Liver (tissue), 9 donors: ENCODE measurements around the gene EHD1. TPM values are rescaled to one million over a fixed set of nuclear protein-coding genes. Genes with fewer than 3 reads are reported as not detected.

Source experiments
- DNase-seq: peaks from one replicate; pipeline ENCODE4 v3.0.0-alpha.2; 2017; ENCODE audit warnings: low spot score
- H3K27ac ChIP-seq, 2 donors: one replicate each; pipeline ENCODE4 v1.7.0; 2013; ENCODE audit warnings: inconsistent platforms in 2 of 2, low read length in 2 of 2, control low read depth in 1 of 2, low read depth in 1 of 2, mild to moderate bottlenecking in 1 of 2
- H3K27me3 ChIP-seq, 4 donors: one replicate each; pipeline versions ENCODE4 v1.6.1 to v1.7.0; 2013; ENCODE audit warnings: low read length in 3 of 4, inconsistent platforms in 1 of 4, mild to moderate bottlenecking in 1 of 4, moderate library complexity in 1 of 4; ENCODE audit not compliant: control insufficient read depth in 4 of 4, insufficient read depth in 4 of 4
- H3K36me3 ChIP-seq, 4 donors: one replicate each; pipeline versions ENCODE4 v1.6.1 to v1.7.0; 2013; ENCODE audit warnings: low read length in 3 of 4, mild to moderate bottlenecking in 3 of 4, low read depth in 1 of 4, moderate library complexity in 1 of 4; ENCODE audit not compliant: control insufficient read depth in 4 of 4, insufficient read depth in 3 of 4
- H3K4me1 ChIP-seq, 4 donors: one replicate each; pipeline versions ENCODE4 v1.6.1 to v1.7.0; 2013; ENCODE audit warnings: low read length in 3 of 4, mild to moderate bottlenecking in 3 of 4, moderate library complexity in 1 of 4; ENCODE audit not compliant: control insufficient read depth in 4 of 4, insufficient read depth in 4 of 4
- H3K4me3 ChIP-seq, 3 donors: one replicate each; pipeline versions ENCODE4 v1.6.1 to v1.7.0; 2013; ENCODE audit warnings: low read length in 3 of 3, control low read depth in 1 of 3, low read depth in 1 of 3, mild to moderate bottlenecking in 1 of 3
- H3K9ac ChIP-seq, 2 donors: one replicate each; pipeline ENCODE4 v1.7.0; 2013; ENCODE audit warnings: low read length in 2 of 2, mild to moderate bottlenecking in 2 of 2, moderate library complexity in 2 of 2, control low read depth in 1 of 2, low read depth in 1 of 2
- H3K9me3 ChIP-seq, 4 donors: one replicate each; pipeline versions ENCODE4 v1.6.1 to v1.7.0; 2013; ENCODE audit warnings: low read length in 3 of 4; ENCODE audit not compliant: control insufficient read depth in 4 of 4
- EGR1 ChIP-seq, 2 donors: IDR thresholded peaks; 2 replicates each; pipeline ENCODE4 v1.6.1; 2016 to 2018; ENCODE audit warnings: antibody characterized with exemption in 2 of 2, low read depth in 2 of 2
- FOXA1 ChIP-seq: IDR thresholded peaks from 2 replicates; pipeline ENCODE4 v1.6.1; 2016; ENCODE audit warnings: antibody characterized with exemption
- FOXA2 ChIP-seq: IDR thresholded peaks from 2 replicates; pipeline ENCODE4 v1.6.1; 2016; ENCODE audit warnings: antibody characterized with exemption
- GABPA ChIP-seq, 2 donors: IDR thresholded peaks in 1 of 2; conservative IDR thresholded peaks in 1 of 2; 2 replicates each; pipeline ENCODE4 v1.6.1; 2016; ENCODE audit warnings: antibody characterized with exemption in 2 of 2, mild to moderate bottlenecking in 1 of 2, moderate library complexity in 1 of 2
- HNF4A ChIP-seq, 2 donors: conservative IDR thresholded peaks; 2 replicates each; pipeline ENCODE4 v1.6.1; 2016; ENCODE audit warnings: antibody characterized with exemption in 2 of 2, mild to moderate bottlenecking in 2 of 2
- HNF4G ChIP-seq: IDR thresholded peaks from 2 replicates; pipeline ENCODE4 v1.6.1; 2016; ENCODE audit warnings: antibody characterized with exemption
- JUND ChIP-seq, 2 donors: IDR thresholded peaks; 2 replicates each; pipeline ENCODE4 v1.6.1; 2016; ENCODE audit warnings: antibody characterized with exemption in 2 of 2
- NR2F2 ChIP-seq: IDR thresholded peaks from 2 replicates; pipeline ENCODE4 v1.6.1; 2016; ENCODE audit warnings: antibody characterized with exemption
- RAD21 ChIP-seq, 2 donors: IDR thresholded peaks; 2 replicates each; pipeline ENCODE4 v1.6.1; 2016; ENCODE audit warnings: antibody characterized with exemption in 2 of 2, mild to moderate bottlenecking in 2 of 2
- RXRA ChIP-seq, 2 donors: IDR thresholded peaks; 2 replicates each; pipeline ENCODE4 v1.6.1; 2017 to 2018; ENCODE audit warnings: antibody characterized with exemption in 2 of 2, mild to moderate bottlenecking in 1 of 2
- SP1 ChIP-seq: IDR thresholded peaks from 2 replicates; pipeline ENCODE4 v1.6.1; 2018; ENCODE audit warnings: antibody characterized with exemption, mild to moderate bottlenecking
- TAF1 ChIP-seq: conservative IDR thresholded peaks from 2 replicates; pipeline ENCODE4 v1.6.1; 2016; ENCODE audit warnings: antibody characterized with exemption, mild to moderate bottlenecking
- YY1 ChIP-seq: IDR thresholded peaks from 2 replicates; pipeline ENCODE4 v1.6.1; 2016; ENCODE audit warnings: antibody characterized with exemption, mild to moderate bottlenecking
- WGBS: extraction: QIAGEN DNeasy Blood & Tissue Kit; methylation state at CpG from one replicate; pipeline ENCODE4 v1.1.7; 2013; 5-methylcytosine and 5-hydroxymethylcytosine counted together
- polyA plus RNA-seq, 2 donors: library from polyadenylated mRNA; stranded (reverse) in 1 of 2; unstranded in 1 of 2; fragments of 200-250 nt in 1 of 2; fragments of >200 nt in 1 of 2; fragmentation: Nextera tagmentation in 1 of 2; extraction: Ambion mirVana in 1 of 2; gene quantifications; one replicate each; pipeline versions ENCODE4 v1.2.1 to v1.2.3, GENCODE V29; 2013 to 2015
- total RNA-seq, 2 donors: library from RNA; depleted of rRNA; stranded (reverse); fragments of >200 nt; gene quantifications; one replicate each; pipeline ENCODE4 v1.2.3, GENCODE V29; 2014
- TF ChIP-seq, protein P1 (sequence below): IDR thresholded peaks from 2 replicates; pipeline ENCODE4 v1.6.1; 2016; ENCODE audit warnings: antibody characterized with exemption, mild to moderate bottlenecking
- TF ChIP-seq, protein P2 (sequence below): IDR thresholded peaks from 2 replicates; pipeline ENCODE4 v1.6.1; 2016; ENCODE audit warnings: antibody characterized with exemption
- TF ChIP-seq, protein P3 (sequence below): IDR thresholded peaks from 2 replicates; pipeline ENCODE4 v1.6.1; 2016; ENCODE audit warnings: antibody characterized with exemption
- TF ChIP-seq, protein P4 (sequence below): IDR thresholded peaks from 2 replicates; pipeline ENCODE4 v1.6.1; 2016; ENCODE audit warnings: antibody characterized with exemption
- TF ChIP-seq, protein P5 (sequence below): fragments of 150-350 bp; IDR thresholded peaks from 2 replicates; pipeline ENCODE4 v1.5.1; 2017; ENCODE audit warnings: improper control_type of control experiment, low read depth, low read length; ENCODE audit not compliant: missing input control
- donor health status: healthy.
- donor health status: healthy.
- donor health status: healthy.
- donor health status: healthy.
- donor health status: healthy.

The EHD1 gene
- total and polyA plus RNA-seq, 4 donors = 8.3 to 36.4 (median 19.2) TPM

DNA sequence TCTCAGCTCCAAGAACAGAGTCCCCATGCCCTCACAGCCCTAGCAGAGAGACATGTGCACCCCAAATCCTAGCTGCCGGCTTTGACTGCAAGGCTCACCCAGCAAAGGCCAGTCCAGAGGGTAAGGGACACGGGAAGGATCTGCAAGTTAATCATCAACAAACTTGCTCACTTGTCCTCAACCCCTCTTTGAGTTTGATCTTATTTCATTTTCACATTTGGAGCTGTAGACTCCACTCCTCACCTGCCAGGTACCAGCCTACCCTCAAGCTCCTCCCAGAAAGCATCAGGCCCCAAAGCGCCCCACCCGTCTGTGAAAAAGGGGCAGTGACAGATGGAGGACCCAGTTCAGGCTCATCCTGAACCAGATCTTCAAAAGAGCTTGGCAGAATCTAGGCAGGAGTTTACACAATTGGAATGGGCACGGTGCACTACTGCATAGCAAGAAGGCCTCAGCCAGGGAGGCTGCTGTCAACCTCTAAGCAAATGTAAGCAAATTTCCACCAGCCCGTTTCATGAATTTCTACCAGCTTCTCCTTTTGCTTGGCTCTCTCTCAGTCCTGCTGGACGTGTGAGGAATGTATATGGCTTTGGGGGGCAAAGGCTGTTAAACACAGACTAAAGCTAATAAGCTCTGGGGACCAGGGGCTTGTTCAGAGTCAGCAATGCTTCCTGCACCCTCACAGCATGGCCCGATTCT, 5.5 kb downstream of the EHD1 start:
- H3K9ac ChIP-seq = peak overlapping the region in 1 of 2 donors; percentile 28

More for the DNA sequence above, 5.5 kb downstream of the EHD1 start:
- H3K27ac ChIP-seq = peak overlapping the region; percentile 4 to 42
- 36% methylated on average over 8 of the region's 8 CpGs for WGBS
- TF ChIP-seq RXRA (IDR thresholded peaks at IDR 0.05) = peak; percentile 74 to 80
- TF ChIP-seq TAF1 = no peak
- TF ChIP-seq RAD21 (IDR thresholded peaks at IDR 0.05) = no peak
- TF ChIP-seq YY1 = peak; percentile 9
- TF ChIP-seq FOXA2 = no peak
- TF ChIP-seq FOXA1 = no peak
- TF ChIP-seq HNF4G = peak; percentile 17
- TF ChIP-seq, protein P1, sequence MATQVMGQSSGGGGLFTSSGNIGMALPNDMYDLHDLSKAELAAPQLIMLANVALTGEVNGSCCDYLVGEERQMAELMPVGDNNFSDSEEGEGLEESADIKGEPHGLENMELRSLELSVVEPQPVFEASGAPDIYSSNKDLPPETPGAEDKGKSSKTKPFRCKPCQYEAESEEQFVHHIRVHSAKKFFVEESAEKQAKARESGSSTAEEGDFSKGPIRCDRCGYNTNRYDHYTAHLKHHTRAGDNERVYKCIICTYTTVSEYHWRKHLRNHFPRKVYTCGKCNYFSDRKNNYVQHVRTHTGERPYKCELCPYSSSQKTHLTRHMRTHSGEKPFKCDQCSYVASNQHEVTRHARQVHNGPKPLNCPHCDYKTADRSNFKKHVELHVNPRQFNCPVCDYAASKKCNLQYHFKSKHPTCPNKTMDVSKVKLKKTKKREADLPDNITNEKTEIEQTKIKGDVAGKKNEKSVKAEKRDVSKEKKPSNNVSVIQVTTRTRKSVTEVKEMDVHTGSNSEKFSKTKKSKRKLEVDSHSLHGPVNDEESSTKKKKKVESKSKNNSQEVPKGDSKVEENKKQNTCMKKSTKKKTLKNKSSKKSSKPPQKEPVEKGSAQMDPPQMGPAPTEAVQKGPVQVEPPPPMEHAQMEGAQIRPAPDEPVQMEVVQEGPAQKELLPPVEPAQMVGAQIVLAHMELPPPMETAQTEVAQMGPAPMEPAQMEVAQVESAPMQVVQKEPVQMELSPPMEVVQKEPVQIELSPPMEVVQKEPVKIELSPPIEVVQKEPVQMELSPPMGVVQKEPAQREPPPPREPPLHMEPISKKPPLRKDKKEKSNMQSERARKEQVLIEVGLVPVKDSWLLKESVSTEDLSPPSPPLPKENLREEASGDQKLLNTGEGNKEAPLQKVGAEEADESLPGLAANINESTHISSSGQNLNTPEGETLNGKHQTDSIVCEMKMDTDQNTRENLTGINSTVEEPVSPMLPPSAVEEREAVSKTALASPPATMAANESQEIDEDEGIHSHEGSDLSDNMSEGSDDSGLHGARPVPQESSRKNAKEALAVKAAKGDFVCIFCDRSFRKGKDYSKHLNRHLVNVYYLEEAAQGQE = peak; percentile 29
- peak; percentile 76 for TF ChIP-seq SP1
- TF ChIP-seq GABPA (IDR thresholded peaks at IDR 0.05 in 1 of 2, conservative IDR thresholded peaks at IDR 0.05 in 1 of 2) = no peak
- TF ChIP-seq, protein P2, sequence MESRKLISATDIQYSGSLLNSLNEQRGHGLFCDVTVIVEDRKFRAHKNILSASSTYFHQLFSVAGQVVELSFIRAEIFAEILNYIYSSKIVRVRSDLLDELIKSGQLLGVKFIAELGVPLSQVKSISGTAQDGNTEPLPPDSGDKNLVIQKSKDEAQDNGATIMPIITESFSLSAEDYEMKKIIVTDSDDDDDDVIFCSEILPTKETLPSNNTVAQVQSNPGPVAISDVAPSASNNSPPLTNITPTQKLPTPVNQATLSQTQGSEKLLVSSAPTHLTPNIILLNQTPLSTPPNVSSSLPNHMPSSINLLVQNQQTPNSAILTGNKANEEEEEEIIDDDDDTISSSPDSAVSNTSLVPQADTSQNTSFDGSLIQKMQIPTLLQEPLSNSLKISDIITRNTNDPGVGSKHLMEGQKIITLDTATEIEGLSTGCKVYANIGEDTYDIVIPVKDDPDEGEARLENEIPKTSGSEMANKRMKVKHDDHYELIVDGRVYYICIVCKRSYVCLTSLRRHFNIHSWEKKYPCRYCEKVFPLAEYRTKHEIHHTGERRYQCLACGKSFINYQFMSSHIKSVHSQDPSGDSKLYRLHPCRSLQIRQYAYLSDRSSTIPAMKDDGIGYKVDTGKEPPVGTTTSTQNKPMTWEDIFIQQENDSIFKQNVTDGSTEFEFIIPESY = no peak
- TF ChIP-seq, protein P3, sequence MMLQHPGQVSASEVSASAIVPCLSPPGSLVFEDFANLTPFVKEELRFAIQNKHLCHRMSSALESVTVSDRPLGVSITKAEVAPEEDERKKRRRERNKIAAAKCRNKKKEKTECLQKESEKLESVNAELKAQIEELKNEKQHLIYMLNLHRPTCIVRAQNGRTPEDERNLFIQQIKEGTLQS = no peak
- TF ChIP-seq, protein P4, sequence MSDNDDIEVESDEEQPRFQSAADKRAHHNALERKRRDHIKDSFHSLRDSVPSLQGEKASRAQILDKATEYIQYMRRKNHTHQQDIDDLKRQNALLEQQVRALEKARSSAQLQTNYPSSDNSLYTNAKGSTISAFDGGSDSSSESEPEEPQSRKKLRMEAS = peak; percentile 68
- TF ChIP-seq EGR1 (IDR thresholded peaks at IDR 0.05; ENCODE audit: low read depth in 2 of 2) = no peak
- TF ChIP-seq JUND (IDR thresholded peaks at IDR 0.05) = no peak
- no peak for TF ChIP-seq NR2F2
- TF ChIP-seq, protein P5, sequence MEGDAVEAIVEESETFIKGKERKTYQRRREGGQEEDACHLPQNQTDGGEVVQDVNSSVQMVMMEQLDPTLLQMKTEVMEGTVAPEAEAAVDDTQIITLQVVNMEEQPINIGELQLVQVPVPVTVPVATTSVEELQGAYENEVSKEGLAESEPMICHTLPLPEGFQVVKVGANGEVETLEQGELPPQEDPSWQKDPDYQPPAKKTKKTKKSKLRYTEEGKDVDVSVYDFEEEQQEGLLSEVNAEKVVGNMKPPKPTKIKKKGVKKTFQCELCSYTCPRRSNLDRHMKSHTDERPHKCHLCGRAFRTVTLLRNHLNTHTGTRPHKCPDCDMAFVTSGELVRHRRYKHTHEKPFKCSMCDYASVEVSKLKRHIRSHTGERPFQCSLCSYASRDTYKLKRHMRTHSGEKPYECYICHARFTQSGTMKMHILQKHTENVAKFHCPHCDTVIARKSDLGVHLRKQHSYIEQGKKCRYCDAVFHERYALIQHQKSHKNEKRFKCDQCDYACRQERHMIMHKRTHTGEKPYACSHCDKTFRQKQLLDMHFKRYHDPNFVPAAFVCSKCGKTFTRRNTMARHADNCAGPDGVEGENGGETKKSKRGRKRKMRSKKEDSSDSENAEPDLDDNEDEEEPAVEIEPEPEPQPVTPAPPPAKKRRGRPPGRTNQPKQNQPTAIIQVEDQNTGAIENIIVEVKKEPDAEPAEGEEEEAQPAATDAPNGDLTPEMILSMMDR = no peak
- TF ChIP-seq HNF4A (conservative IDR thresholded peaks at IDR 0.05) = peak; percentile 82 to 87
- DNase-seq = no peak
- peaks cover 28 to 90% (median 80%) of the 10 kb centered on the region in 4 donors for H3K4me1 ChIP-seq
- no peaks in the 10 kb centered on the region for H3K36me3 ChIP-seq
- no peaks in the 10 kb centered on the region for H3K27me3 ChIP-seq
- no peaks in the 10 kb centered on the region for H3K9me3 ChIP-seq
- H3K4me3 ChIP-seq = peak overlapping the region in 1 of 3 donors; percentile 37
